ENCODE measurements around the gene COX19.
"Not testable (repeated sequence)": the region's sequence is repeated elsewhere in the genome, so short reads cannot be mapped to it uniquely, and the experiment has no call there.

Gene COX19

GRCh38 chr7:976901-977325 is 1.6 kb upstream of the COX19 start:
- no peak for DNase-seq

GRCh38 chr7:975702-976473 is 539 bp upstream of the COX19 start:
- DNase-seq: no peak

GRCh38 chr7:974172-974571 is 1.2 kb downstream of the COX19 start:
- no peak for DNase-seq

GRCh38 chr7:973312-973711 is 2.0 kb downstream of the COX19 start:
- no peak for DNase-seq

- no peak for DNase-seq
These were observed 2.6 kb downstream of the COX19 start for GRCh38 chr7:972676-973309.

GRCh38 chr7:972110-972509 is 3.2 kb downstream of the COX19 start:
- no peak for DNase-seq

GRCh38 chr7:970744-971143 is 4.6 kb downstream of the COX19 start:
- DNase-seq: no peak

- DNase-seq: no peak
These were observed 5.9 kb downstream of the COX19 start for GRCh38 chr7:969403-969802.

GRCh38 chr7:968205-969105 is 6.9 kb downstream of the COX19 start:
- no peak for DNase-seq

- DNase-seq: no peak
These were observed 7.8 kb downstream of the COX19 start for GRCh38 chr7:967361-968082.

- no peak for DNase-seq
These were observed 8.9 kb downstream of the COX19 start for GRCh38 chr7:966291-967069.

GRCh38 chr7:964401-965231 is 10.7 kb downstream of the COX19 start:
- no peak for DNase-seq

GRCh38 chr7:963236-964078 is 11.9 kb downstream of the COX19 start:
- DNase-seq: no peak

GRCh38 chr7:962401-963081 is 12.8 kb downstream of the COX19 start:
- no peak for DNase-seq

GRCh38 chr7:961546-962400 is 13.6 kb downstream of the COX19 start:
- DNase-seq: no peak

- not testable (repeated sequence) for DNase-seq
These were observed 14.4 kb downstream of the COX19 start for GRCh38 chr7:960972-961371.

GRCh38 chr7:960269-960871 is 15.0 kb downstream of the COX19 start:
- DNase-seq: no peak

GRCh38 chr7:959740-960139 is 15.6 kb downstream of the COX19 start:
- not testable (repeated sequence) for DNase-seq

Data from activated naive CD4-positive, alpha-beta T cell treated with anti-CD3 and anti-CD28 coated beads, Interleukin-2, amount 50 U/mL, for 16 hours (primary cell).